Measurements from ENCODE around the gene PSTPIP1.

The PSTPIP1 gene

DNA sequence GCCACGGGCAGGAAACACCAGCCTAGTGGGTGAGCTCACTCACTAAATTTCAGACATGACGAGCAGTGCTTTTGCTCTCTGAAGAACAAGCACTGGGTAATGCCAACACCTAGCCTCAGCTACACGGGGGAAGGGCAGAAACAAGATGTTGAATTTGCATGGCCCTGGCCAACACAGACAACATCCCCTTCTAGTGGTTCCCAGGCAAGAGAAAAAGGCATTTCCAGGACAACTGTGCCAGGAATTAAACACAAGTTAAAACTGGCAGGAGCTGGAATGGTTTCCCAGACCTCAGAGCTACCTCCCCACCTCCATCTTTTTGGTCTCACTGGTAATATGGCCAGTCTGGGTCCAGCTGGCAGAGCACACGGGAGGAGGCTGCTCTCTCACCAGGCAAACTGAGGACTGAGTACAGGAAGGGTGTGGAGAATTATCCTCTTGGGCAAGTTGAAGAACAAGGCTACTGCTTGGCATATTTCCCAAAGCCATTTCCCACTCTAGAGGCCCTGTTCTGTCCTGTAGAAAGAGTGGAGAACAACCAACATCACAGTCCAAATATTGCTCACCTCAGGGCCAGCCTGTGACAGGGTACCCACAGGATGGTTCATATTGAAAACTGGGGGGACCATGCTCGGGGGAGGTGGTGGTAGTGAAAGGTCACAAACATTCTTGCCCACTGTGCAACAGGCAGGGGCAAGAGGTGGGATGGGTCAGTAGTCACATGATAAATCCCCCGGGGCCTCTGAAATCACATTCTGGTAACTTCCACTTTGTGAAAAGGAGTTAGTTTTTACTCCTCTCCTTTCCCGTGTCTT lies 49.5 kb downstream of the PSTPIP1 start:
- no peaks in the 10 kb centered on the region for H3K27me3 Mint-ChIP-seq
- no peaks in the 10 kb centered on the region for H3K9me3 Mint-ChIP-seq (ENCODE audit: low read depth)
- H3K4me1 Mint-ChIP-seq (ENCODE audit: low read depth): peaks cover 8% of the 10 kb centered on the region
- H3K36me3 Mint-ChIP-seq: peaks cover 14% of the 10 kb centered on the region
- no peak overlapping the region for H3K4me3 Mint-ChIP-seq
- no peak overlapping the region for H3K27ac Mint-ChIP-seq

DNA sequence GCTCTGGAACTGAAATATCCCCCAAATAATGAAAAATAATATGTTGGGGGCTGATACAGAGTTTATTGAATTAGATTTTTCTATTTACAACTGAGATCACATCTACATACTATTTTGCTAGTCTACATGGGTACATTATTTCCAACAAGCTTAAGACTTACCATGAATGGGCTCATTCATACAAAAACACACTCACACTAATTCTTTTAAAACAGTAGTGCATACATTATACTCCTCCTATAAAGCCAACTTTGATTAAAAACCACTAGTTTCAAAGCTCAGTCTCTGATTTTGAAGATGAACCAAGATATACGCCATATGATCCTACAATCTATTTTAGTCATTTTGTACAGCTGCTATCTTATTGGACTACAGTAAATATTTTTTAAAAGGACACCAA lies 51.1 kb downstream of the PSTPIP1 start:
- H3K27me3 Mint-ChIP-seq: no peaks in the 10 kb centered on the region
- no peak overlapping the region for H3K4me3 Mint-ChIP-seq
- peak overlapping the region; percentile 13 for H3K27ac Mint-ChIP-seq
- peaks cover 12% of the 10 kb centered on the region for H3K36me3 Mint-ChIP-seq
- peaks cover 4% of the 10 kb centered on the region for H3K4me1 Mint-ChIP-seq (ENCODE audit: low read depth)
- no peaks in the 10 kb centered on the region for H3K9me3 Mint-ChIP-seq (ENCODE audit: low read depth)

DNA sequence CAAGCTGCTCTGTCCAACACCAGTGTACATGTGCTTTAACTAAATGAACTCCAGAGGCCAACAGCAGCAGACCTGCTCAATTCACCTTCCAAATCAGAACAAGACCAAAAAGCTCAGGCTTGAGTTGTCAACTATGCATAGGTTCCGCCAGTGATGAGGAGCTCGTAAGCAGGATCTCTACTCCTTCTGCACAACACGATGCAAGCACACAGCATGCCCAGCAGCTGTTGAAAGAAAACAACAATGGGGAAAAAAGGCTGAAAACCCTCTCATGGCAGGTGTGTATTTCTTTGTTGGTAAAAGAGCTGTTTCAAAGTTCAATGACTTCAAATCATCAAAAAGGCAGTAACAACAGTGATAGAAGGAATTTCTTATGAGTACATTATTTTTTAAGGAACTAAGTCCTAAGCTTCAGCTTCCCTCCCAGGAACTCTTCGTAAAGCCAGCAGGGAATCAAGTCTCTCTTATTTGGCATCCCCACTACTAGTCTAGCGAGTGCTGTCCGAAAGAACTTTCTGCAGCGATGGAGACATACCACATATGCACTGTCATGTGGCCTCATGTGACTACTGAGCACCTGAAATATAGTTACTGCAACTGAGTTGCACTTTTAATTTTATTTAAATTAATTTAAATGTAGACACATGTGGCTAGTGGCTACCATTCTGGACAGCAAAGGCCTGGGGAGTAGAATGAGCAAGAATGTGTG lies 51.9 kb downstream of the PSTPIP1 start:
- no peaks in the 10 kb centered on the region for H3K27me3 Mint-ChIP-seq
- H3K4me3 Mint-ChIP-seq: no peak overlapping the region
- peaks cover 12% of the 10 kb centered on the region for H3K36me3 Mint-ChIP-seq
- H3K9me3 Mint-ChIP-seq (ENCODE audit: low read depth): no peaks in the 10 kb centered on the region
- H3K4me1 Mint-ChIP-seq (ENCODE audit: low read depth): peaks cover 3% of the 10 kb centered on the region
- no peak overlapping the region for H3K27ac Mint-ChIP-seq

DNA sequence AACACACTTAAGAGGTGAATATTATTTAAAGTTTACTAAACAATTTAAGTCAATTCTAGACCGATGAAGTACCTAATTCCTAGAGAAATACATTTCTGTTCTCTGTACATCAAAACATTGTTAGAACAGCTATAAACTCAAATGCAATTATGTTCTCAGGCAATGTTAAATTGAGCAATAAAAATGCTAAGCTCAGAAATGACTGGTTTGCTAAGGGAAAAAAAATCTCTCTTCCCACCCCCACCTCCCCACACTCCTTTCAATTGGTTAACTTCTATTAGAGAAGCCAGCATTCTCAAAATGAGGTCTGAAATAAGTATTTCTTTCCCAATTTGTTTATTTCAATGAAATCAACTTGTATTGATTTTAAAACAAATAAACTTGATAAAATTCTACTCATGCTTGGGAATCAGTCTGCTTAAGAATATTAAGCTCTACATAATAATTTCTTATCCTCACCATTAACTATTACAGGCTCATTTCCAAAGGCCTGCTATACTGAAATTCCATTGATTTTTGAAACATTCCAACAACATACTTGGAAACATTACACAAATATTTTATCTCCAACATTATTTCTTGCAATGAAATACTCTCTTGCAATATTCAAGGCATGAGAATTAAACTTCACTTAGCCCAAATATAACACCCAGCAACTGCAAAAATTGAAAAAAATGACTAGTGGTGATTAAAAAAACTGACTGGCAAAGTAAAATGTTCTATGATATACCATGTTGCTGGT lies 53.4 kb downstream of the PSTPIP1 start:
- Mint-ChIP-seq H3K9me3 (ENCODE audit: low read depth) (no peaks in the 10 kb centered on the region), H3K27ac (no peak overlapping the region), H3K4me1 (ENCODE audit: low read depth) (peaks cover 3% of the 10 kb centered on the region), H3K36me3 (peaks cover 12% of the 10 kb centered on the region), H3K27me3 (no peaks in the 10 kb centered on the region), H3K4me3 (no peak overlapping the region)

DNA sequence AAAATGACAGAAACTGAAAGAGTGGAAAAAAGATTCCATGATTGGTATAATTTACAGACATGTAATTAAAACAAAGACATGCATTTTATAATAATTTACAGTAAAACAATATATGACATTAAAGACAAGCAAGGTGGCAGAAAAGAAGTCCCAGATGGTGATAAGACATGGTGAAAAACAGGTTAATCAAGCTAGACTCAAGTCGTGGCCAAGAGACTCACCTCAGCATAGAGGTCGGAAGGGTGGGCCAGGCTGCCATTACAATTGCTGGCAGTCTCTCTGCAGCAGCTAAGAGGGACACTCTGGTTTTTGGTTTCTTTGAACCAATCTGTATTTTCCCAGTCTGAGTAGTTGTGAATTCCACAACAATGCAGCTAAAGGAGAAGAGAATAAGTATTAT lies 57.6 kb downstream of the PSTPIP1 start:
- Mint-ChIP-seq H3K27ac (no peak overlapping the region), H3K4me3 (no peak overlapping the region), H3K4me1 (ENCODE audit: low read depth) (peaks cover 7% of the 10 kb centered on the region), H3K9me3 (ENCODE audit: low read depth) (no peaks in the 10 kb centered on the region), H3K36me3 (no peaks in the 10 kb centered on the region), H3K27me3 (no peaks in the 10 kb centered on the region)

DNA sequence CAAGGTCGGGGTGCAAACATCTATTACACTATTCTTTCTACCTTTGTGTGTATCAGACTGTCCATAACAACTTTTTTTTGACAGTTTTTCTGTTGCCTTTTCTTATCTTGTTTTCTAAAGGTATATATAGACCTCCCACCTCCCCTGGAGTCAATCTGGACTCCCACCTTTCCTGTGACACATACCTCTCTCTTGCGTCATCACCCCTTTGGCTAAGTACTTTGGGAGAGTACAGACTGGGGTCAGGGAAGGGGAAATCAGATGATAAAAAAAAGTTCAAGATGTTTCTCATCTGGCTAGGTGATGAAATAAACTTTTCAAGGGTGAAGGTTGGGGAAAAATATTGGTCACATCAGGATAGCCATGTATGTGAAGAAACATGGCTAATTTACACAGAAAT lies 58.8 kb downstream of the PSTPIP1 start:
- H3K27ac Mint-ChIP-seq: no peak overlapping the region
- no peak overlapping the region for H3K4me3 Mint-ChIP-seq
- H3K9me3 Mint-ChIP-seq (ENCODE audit: low read depth): no peaks in the 10 kb centered on the region
- H3K27me3 Mint-ChIP-seq: no peaks in the 10 kb centered on the region
- H3K36me3 Mint-ChIP-seq: no peaks in the 10 kb centered on the region
- H3K4me1 Mint-ChIP-seq (ENCODE audit: low read depth): peaks cover 18% of the 10 kb centered on the region

DNA sequence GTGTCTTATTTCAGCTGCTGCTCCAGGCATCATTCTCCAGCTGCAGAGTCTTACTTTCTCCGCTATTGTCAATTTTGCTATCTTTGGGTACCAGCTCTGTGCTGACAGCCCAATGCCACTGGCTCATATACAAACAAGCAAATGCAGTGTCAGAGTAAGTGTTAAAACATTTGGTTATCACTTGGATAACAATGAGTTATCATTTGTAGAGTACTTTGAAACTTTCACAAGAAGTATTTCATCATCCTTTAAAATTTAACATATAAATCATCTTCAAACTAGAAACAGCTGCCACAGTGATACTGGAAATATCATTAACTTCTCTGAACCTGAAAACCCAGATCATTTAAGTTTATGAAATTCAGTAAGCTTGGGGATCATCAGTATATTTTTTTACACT lies 62.1 kb downstream of the PSTPIP1 start:
- no peaks in the 10 kb centered on the region for H3K36me3 Mint-ChIP-seq
- H3K9me3 Mint-ChIP-seq (ENCODE audit: low read depth): no peaks in the 10 kb centered on the region
- H3K27me3 Mint-ChIP-seq: no peaks in the 10 kb centered on the region
- H3K4me3 Mint-ChIP-seq: no peak overlapping the region
- H3K4me1 Mint-ChIP-seq (ENCODE audit: low read depth): peaks cover 40% of the 10 kb centered on the region
- no peak overlapping the region for H3K27ac Mint-ChIP-seq

DNA sequence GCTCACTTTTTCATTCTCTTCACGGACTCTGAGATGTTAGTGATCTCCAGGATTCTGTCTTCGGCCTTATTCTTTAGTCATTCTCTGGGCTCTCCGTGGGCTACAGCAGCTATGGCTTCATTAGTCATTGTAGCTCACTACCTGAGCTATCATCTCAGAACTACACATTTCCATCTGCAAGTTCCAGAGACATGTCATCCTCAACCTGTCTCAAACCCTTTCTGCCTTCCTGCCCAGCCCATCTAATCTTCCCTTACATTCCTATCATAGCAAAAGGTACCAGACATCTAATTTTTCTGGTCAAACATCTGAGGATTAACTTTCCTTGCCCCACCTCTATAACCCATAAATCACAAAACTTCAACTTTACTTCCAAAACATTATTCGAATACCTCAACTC lies 62.8 kb downstream of the PSTPIP1 start:
- no peaks in the 10 kb centered on the region for H3K27me3 Mint-ChIP-seq
- H3K4me1 Mint-ChIP-seq (ENCODE audit: low read depth): peaks cover 41% of the 10 kb centered on the region
- no peak overlapping the region for H3K4me3 Mint-ChIP-seq
- H3K36me3 Mint-ChIP-seq: no peaks in the 10 kb centered on the region
- H3K9me3 Mint-ChIP-seq (ENCODE audit: low read depth): no peaks in the 10 kb centered on the region
- peak overlapping the region; percentile 11 for H3K27ac Mint-ChIP-seq

DNA sequence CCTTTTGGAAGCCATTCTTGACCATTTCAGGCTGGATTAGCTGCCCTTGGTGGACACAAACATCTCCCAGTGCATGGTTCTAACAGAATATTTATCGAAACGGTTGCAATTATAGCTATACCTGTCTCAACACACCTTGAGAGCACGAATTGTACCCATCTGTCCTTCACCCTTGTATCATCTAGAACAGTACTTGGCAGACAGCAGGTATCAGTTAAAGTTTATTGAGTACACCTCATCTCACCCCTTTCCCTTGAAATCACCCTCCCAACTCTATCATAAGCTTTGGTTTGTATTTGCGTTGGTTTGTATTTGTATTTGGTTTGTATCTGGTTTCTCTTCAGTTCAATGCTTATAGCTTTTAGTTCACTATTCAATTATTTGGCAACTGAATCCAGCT lies 63.5 kb downstream of the PSTPIP1 start:
- Mint-ChIP-seq H3K4me1 (ENCODE audit: low read depth) (peaks cover 45% of the 10 kb centered on the region), H3K27ac (no peak overlapping the region), H3K4me3 (no peak overlapping the region), H3K27me3 (no peaks in the 10 kb centered on the region), H3K9me3 (ENCODE audit: low read depth) (no peaks in the 10 kb centered on the region), H3K36me3 (no peaks in the 10 kb centered on the region)

DNA sequence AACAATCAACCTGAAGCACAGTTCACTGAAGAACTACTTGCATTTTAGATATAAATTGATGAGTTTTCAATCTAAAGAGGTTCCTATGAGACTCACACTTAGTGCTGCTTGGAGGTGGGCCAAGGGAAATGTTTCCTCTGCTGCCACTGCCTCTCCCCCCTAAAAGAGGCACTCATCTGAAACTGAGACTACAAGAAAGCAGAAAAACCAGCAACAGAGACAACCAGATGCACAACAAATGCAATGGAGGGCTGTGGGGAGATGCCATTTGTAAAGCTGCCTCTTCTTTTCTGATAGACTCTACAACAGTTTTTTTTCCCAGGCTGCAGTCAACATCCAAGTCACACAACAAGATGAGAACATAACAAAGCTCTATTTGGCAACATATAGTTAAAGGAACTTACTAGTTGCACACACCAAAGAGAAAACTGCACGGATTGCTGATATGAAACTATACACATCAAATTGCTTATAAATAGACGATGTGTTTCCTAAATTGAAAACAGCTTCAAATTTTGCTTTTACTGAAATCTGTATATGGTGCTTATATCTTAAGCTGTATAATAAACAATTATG lies 64.9 kb downstream of the PSTPIP1 start:
- no peaks in the 10 kb centered on the region for H3K27me3 Mint-ChIP-seq
- H3K27ac Mint-ChIP-seq: peak overlapping the region; percentile 17
- H3K9me3 Mint-ChIP-seq (ENCODE audit: low read depth): no peaks in the 10 kb centered on the region
- H3K4me1 Mint-ChIP-seq (ENCODE audit: low read depth): peaks cover 56% of the 10 kb centered on the region
- H3K4me3 Mint-ChIP-seq: peak overlapping the region; percentile 2
- H3K36me3 Mint-ChIP-seq: no peaks in the 10 kb centered on the region

DNA sequence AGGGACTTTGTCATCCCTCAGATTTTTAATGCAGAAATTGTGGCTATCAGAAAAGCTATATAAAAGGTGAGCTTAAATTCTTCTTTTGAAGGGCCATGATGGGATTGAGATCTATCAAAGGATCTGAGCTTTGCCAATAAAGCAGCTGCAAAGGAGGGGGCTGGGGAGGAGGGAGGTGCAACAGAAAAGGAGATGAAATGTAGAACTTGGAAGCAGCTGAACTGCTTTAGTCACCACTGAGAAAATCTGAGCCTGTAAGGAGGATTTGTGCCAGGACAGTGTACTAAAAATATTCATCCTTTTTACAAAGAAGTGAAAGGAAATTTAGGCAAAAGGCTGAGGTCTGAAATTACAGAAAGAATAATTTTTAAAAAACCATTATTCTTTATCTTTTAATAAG lies 65.6 kb downstream of the PSTPIP1 start:
- Mint-ChIP-seq H3K27ac (no peak overlapping the region), H3K4me1 (ENCODE audit: low read depth) (peaks cover 58% of the 10 kb centered on the region), H3K4me3 (no peak overlapping the region), H3K9me3 (ENCODE audit: low read depth) (no peaks in the 10 kb centered on the region), H3K36me3 (no peaks in the 10 kb centered on the region), H3K27me3 (no peaks in the 10 kb centered on the region)

DNA sequence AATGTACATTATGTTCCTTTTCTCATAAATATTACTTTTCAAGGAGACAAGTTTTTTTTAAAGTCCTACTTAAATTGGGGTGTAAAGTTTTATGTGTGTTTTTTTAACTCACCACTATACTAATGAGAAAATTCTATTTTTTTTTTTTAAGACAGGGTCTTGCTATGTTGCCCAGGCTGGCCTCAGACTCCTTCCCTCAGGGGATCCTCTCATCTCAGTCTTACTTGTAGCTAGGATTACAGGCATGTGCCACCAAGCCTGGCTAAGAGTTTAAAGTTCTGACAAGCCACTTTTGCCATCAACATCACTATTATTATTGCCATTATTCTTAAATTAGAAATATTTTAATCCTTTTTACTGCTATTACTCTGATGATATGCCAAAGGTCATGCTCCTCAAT lies 68.3 kb downstream of the PSTPIP1 start:
- no peaks in the 10 kb centered on the region for H3K27me3 Mint-ChIP-seq
- H3K27ac Mint-ChIP-seq: no peak overlapping the region

DNA sequence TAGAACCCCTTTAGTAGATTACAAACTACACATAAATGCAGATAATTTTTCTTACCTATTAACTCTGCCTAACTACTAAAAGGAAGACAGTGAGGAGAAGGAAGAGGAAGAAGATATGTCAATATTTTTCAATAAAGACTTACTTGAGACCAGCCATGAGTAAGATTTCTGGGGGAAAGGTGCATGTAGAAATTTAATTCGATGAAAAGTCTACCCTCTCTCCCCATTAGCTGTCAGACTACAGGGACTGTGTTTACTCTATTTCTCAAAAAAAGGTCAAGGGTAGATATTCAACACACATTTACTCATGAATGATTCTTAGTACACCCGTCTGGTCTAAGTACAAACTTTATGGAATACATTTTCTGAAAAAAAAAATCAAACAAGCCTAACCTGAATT lies 69.1 kb downstream of the PSTPIP1 start:
- Mint-ChIP-seq H3K27me3 (no peaks in the 10 kb centered on the region), H3K4me3 (no peak overlapping the region), H3K9me3 (ENCODE audit: low read depth) (no peaks in the 10 kb centered on the region), H3K27ac (no peak overlapping the region), H3K4me1 (ENCODE audit: low read depth) (peaks cover 58% of the 10 kb centered on the region), H3K36me3 (peaks cover 2% of the 10 kb centered on the region)

More for the DNA sequence above, 68.3 kb downstream of the PSTPIP1 start:
- peaks cover 58% of the 10 kb centered on the region for H3K4me1 Mint-ChIP-seq (ENCODE audit: low read depth)
- no peak overlapping the region for H3K4me3 Mint-ChIP-seq
- H3K36me3 Mint-ChIP-seq: peaks cover 2% of the 10 kb centered on the region
- H3K9me3 Mint-ChIP-seq (ENCODE audit: low read depth): no peaks in the 10 kb centered on the region

DNA sequence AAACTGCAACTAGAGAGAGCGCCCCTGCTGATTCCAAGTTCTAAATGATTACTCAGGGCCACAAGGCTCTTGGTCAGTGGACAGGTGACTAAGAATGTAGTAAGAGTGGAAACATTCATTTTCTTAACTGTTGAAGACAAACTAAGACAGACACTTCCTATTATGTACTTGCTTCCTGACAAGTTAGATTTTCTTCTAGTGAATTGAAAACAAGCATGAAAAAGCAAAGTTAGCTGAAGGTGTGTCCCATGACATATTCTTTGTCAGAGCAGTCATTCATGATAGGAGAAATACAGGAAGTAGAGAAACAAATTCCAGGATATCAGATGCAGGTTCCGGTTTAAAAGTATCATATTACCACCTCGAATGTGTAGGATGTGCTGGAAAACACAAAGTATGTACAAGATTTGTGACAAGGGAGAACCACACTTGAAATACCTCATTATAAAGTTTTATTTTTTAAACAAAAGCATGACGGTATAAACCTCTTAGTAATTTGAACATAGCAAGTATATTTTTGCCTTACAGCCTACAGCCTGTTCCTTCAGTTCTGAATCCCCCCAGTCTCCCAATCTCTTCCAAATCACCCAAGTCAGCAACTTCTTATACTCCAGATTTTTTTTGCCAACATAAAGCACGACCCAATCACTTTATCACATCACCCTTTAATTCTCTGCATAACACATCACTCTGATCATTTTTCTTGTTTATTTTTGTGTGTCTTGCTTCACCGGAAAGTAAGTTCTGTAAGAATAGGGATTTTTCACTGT lies 69.8 kb downstream of the PSTPIP1 start:
- no peak overlapping the region for H3K27ac Mint-ChIP-seq

More for the DNA sequence above, 69.8 kb downstream of the PSTPIP1 start:
- H3K36me3 Mint-ChIP-seq: peaks cover 2% of the 10 kb centered on the region
- no peak overlapping the region for H3K4me3 Mint-ChIP-seq
- no peaks in the 10 kb centered on the region for H3K9me3 Mint-ChIP-seq (ENCODE audit: low read depth)
- H3K4me1 Mint-ChIP-seq (ENCODE audit: low read depth): peaks cover 59% of the 10 kb centered on the region
- no peaks in the 10 kb centered on the region for H3K27me3 Mint-ChIP-seq
